ENCODE results near the gene RPS21. TPM values are rescaled to one million over a fixed set of nuclear protein-coding genes. Genes with fewer than 3 reads are reported as not detected.

The RPS21 gene
- total RNA-seq, 1 donor from 2014 or later: 1,089 TPM

- Mint-ChIP-seq H3K4me1 (peaks cover 43% of the 10 kb centered on the region), H3K36me3 (peaks cover 6% of the 10 kb centered on the region), H3K4me3 (no peak overlapping the region), H3K9me3 (peaks cover 4% of the 10 kb centered on the region), H3K27me3 (ENCODE audit: low read depth) (no peaks in the 10 kb centered on the region), H3K27ac (peak overlapping the region; percentile 97)
- no peak for TF ChIP-seq CTCF (IDR thresholded peaks at IDR 0.05; ENCODE audit: unreplicated experiment)
- no peak for DNase-seq (ENCODE audit: low spot score in 2 of 2, unreplicated experiment in 2 of 2)
Measured at GRCh38 chr20:62377064-62377461, 9.8 kb upstream of the RPS21 start.

- H3K36me3 Mint-ChIP-seq: peaks cover 9% of the 10 kb centered on the region
- no peak overlapping the region for H3K4me3 Mint-ChIP-seq
- DNase-seq (ENCODE audit: low spot score in 2 of 2, unreplicated experiment in 2 of 2): no peak
- peaks cover 46% of the 10 kb centered on the region for H3K4me1 Mint-ChIP-seq
- H3K9me3 Mint-ChIP-seq: peaks cover 5% of the 10 kb centered on the region
- no peaks in the 10 kb centered on the region for H3K27me3 Mint-ChIP-seq (ENCODE audit: low read depth)
- no peak for TF ChIP-seq CTCF (IDR thresholded peaks at IDR 0.05; ENCODE audit: unreplicated experiment)
- H3K27ac Mint-ChIP-seq: peak overlapping the region; percentile 97
Measured at GRCh38 chr20:62377615-62378178, 9.2 kb upstream of the RPS21 start.

DNA sequence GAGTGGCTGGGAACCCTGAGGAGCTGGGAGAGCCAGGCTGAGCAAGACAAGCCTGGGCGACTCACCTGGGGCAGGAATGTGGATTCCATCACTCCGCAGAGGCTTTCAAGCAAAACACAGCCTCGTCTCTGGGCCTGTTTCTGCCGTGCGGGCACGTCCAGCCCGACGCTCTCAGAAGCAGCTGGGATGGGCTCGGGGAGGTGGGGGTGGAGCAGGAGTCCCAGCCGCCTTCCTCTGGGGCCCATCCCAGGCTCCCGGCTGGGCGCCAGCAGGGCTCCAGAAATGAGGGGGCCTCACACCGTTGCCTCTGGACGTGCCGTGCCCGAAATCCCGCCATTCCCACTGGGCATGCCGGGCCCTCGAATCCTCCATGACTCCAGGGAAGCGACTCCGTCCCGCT is 8.7 kb upstream of the RPS21 start:
- Mint-ChIP-seq H3K4me3 (no peak overlapping the region), H3K36me3 (peaks cover 11% of the 10 kb centered on the region), H3K27ac (peak overlapping the region; percentile 97), H3K27me3 (ENCODE audit: low read depth) (no peaks in the 10 kb centered on the region), H3K9me3 (peaks cover 5% of the 10 kb centered on the region), H3K4me1 (peaks cover 46% of the 10 kb centered on the region)
- TF ChIP-seq CTCF (IDR thresholded peaks at IDR 0.05; ENCODE audit: unreplicated experiment): no peak
- DNase-seq (ENCODE audit: low spot score in 2 of 2, unreplicated experiment in 2 of 2): peak in 1 of 2 experiments; percentile 65

- DNase-seq (ENCODE audit: low spot score in 2 of 2, unreplicated experiment in 2 of 2): no peak
- Mint-ChIP-seq H3K27ac (peak overlapping the region; percentile 67), H3K4me1 (peaks cover 44% of the 10 kb centered on the region), H3K27me3 (ENCODE audit: low read depth) (no peaks in the 10 kb centered on the region), H3K4me3 (no peak overlapping the region), H3K9me3 (peaks cover 5% of the 10 kb centered on the region), H3K36me3 (peaks cover 9% of the 10 kb centered on the region)
- no peak for TF ChIP-seq CTCF (IDR thresholded peaks at IDR 0.05; ENCODE audit: unreplicated experiment)
Measured at GRCh38 chr20:62381202-62381797, 5.6 kb upstream of the RPS21 start.

DNA sequence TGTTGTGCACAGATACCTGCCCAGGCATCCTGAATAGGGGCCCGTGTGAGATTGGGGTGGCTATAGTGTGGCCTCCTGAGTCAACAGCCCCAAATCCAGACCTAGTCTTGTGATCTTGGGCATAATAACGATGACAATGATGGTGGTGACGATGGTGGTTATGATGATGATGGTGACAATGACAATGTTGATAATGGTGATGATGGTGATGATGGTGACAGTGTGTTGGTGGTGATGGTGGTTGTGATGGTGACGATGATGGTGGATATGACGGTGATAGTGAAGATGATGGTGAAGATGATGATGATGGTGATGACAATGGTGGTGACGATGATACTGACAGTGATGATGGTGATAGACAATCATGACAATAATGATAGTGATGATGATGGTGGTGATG is 5.1 kb upstream of the RPS21 start:
- peaks cover 40% of the 10 kb centered on the region for H3K4me1 Mint-ChIP-seq

More for the DNA sequence above, 5.1 kb upstream of the RPS21 start:
- H3K27ac Mint-ChIP-seq: no peak overlapping the region
- no peaks in the 10 kb centered on the region for H3K27me3 Mint-ChIP-seq (ENCODE audit: low read depth)
- DNase-seq (ENCODE audit: low spot score in 2 of 2, unreplicated experiment in 2 of 2): no peak
- H3K9me3 Mint-ChIP-seq: peaks cover 5% of the 10 kb centered on the region
- H3K36me3 Mint-ChIP-seq: peaks cover 9% of the 10 kb centered on the region
- no peak for TF ChIP-seq CTCF (IDR thresholded peaks at IDR 0.05; ENCODE audit: unreplicated experiment)
- no peak overlapping the region for H3K4me3 Mint-ChIP-seq

Data from mesothelial cell of epicardium (in vitro differentiated cells).